ENCODE measurements around the gene FBXL22.
A peak's percentile ranks its signal among the peaks of the same experiment; 100 is the strongest.

GRCh38 chr15:63610209-63610841 is 13.1 kb downstream of the FBXL22 start:
- TF ChIP-seq, protein P1, sequence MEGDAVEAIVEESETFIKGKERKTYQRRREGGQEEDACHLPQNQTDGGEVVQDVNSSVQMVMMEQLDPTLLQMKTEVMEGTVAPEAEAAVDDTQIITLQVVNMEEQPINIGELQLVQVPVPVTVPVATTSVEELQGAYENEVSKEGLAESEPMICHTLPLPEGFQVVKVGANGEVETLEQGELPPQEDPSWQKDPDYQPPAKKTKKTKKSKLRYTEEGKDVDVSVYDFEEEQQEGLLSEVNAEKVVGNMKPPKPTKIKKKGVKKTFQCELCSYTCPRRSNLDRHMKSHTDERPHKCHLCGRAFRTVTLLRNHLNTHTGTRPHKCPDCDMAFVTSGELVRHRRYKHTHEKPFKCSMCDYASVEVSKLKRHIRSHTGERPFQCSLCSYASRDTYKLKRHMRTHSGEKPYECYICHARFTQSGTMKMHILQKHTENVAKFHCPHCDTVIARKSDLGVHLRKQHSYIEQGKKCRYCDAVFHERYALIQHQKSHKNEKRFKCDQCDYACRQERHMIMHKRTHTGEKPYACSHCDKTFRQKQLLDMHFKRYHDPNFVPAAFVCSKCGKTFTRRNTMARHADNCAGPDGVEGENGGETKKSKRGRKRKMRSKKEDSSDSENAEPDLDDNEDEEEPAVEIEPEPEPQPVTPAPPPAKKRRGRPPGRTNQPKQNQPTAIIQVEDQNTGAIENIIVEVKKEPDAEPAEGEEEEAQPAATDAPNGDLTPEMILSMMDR (IDR thresholded peaks at IDR 0.05), result peak; percentile 42 to 82 (median 70)
- TF ChIP-seq POLR2A (IDR thresholded peaks at IDR 0.05), result no peak

Data from prostate gland (tissue), 2 donors.